Smooth muscle cell of the brain vasculature (primary cell): ENCODE measurements around the gene CBLB.

Experiments used
- DNase-seq: peaks from one replicate; pipeline ENCODE4 v3.0.0-alpha.2; 2012; ENCODE audit warnings: low read depth, low spot score

CBLB gene

DNA sequence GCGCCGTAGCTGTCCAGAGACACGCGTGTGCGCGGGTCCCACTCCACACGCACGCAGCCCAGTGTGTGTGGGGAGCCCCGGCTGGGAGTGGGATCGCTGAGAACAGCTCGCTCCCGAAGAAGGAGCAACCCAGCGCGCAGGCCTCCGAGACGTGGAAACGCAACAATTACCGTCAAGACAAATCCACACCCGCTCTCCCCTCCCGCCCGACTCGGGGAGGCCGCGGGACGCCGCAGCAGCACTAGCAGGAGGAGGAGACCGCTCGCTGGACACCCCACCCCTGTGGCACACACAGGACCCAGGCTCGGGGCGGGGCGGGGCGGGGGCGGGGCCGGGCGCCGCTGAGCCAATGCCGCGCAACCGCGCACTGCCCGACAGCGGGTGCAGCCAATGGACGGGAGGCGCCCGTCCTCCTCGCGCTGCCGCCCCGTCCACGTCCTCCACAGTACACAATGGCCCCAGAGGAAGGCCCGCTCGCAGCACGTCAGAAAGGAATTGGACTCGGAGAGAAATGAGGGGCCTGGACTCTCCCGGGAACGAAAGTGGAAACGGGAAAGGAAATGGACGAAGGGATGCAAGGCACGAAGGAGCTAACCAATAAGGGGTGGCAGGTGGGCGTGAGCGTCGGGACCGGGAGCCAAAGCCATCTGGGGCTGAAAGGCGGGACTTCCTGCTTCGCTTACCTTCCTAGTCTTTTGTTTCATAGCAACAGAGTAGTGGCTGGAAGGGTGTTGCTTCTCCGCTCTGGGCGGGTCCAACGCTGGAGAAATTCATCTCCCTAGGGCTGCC lies at the start of gene CBLB:
CBLB (minus strand) TSS at position 271 of the 789 bp plus-strand sequence. CDS start 1,435 bp downstream, outside the sequence.
- DNase-seq, result peak; percentile 82

DNA sequence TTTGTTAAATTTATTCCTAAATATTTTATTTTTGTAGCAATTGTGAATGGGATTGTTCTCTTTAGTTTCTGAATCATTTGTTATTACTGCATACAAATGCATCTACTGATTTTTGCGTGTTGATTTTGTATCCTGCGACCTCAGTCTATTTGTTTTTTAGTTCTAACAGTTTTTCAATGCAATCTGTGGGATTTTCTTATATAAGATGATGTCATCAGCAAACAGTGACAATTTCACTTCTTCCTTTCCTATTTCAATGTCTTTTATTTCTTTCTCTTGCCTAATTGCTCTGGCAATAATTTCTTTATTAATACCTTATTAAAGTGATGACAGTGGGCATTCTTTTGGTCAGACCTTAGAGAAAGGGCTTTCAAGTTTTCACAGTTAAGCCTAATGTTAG lies 48.0 kb upstream of the CBLB start:
- DNase-seq, result no peak

DNA sequence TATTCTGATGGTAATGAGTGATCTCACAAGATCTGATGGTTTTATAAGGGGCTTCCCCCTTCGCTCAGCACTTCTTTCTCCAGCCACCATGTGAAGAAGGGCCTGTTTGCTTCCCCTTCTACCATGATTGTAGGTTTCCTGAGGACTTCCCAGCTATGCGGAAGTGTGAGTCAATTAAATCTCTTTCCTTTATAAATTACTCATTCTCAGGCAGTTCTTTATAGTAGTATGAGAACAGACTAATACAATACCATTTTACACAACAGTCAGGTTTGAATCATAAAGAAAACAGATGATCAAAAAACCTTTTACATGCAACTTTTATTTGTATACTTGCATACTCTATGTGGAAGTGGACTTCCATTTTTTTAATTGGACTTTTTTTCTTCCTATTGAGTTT lies 46.7 kb upstream of the CBLB start:
- no peak for DNase-seq

DNA sequence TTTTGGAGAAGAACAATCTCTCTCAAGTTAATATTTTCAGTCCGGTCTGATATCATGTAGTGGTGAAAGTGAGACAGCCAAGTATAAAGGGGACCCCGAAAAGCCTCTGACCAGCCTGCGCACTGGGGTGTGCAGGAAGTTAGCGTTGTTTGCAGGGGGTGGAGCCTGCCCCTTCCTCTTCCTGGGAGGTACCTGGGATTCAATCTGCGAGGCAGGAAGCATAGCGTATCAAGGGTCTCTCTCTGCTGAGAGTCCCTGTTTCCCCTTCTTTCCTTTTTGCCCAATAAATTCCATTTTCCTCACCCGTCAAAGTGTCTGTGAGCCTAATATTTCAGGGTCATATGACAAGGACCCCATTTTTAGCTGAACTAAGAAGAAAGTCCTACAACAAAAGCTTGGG lies 44.8 kb upstream of the CBLB start:
- no peak for DNase-seq

DNA sequence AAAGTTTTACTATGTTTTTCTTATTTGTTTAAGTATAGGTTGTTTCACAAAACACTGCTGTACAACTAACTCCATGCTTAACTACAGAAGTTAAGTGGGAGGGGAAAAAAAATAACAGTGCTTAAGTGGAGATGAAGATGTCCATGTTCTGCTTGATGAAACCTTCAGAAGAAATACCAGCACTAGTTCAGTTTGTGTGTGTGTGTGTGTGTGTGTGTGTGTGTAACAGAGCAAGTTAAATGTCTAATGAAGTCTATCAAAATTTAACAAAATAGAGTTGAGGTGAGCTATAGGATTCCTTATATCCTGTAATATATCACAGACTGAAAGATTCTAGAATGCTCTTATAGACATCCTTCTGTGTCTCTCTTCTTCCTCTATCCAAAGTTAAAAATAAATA lies 44.1 kb upstream of the CBLB start:
- no peak for DNase-seq

DNA sequence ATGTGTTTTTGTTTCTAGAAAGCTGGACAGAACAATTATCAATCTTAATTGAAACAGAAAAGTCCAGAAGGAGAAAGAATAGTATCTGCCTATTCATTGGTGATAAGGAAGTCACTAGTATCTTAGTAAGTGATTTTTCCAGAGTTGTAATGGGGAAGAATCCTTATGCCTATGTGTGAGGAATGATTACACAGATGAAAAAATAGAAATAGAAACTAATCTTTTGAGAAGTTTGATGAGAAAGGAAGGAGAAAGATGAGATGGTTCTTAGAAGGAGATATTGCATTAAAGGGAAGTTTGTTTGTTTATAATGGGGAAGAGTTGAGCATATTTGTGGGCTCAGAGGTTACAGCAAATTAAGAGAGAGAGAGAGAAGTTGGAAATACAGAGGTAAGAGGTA lies 42.7 kb upstream of the CBLB start:
- DNase-seq, result no peak

DNA sequence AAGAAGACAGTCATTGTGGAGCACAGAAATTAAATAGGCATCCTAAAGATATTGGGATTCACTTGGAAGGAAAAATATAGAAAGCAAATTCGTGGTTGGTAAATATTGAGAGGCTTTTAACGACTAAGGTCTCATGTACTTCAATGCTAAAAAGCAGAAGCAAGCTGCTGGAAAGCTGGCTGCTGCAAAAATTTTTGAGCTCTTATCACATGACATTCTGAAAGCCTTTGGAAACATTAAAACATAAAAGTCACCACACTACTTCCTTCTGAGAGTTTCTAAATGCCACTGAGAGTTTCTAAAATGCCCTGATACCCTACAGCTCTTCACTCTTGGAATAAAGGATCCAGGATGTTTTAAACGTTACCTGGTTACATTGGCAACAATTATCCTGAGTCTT lies 39.0 kb upstream of the CBLB start:
- no peak for DNase-seq

DNA sequence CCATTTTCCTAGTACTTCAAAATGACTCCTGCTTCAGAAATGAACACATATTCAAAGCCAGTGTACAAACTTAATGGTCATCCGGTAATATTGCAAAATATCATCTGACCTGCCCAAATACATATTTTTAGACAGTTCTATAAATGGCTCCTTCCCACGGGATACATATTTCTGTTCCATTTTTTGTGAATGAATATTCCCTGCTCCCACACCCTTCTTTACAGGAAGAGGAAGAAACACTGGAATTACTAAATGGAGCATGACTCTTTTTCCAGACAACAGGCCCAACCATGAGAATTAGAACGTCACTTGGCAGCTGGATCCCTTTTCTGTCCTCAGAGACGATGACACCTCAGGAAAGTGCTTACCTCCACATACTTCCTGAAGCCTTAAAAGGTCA lies 38.0 kb upstream of the CBLB start:
- no peak for DNase-seq

DNA sequence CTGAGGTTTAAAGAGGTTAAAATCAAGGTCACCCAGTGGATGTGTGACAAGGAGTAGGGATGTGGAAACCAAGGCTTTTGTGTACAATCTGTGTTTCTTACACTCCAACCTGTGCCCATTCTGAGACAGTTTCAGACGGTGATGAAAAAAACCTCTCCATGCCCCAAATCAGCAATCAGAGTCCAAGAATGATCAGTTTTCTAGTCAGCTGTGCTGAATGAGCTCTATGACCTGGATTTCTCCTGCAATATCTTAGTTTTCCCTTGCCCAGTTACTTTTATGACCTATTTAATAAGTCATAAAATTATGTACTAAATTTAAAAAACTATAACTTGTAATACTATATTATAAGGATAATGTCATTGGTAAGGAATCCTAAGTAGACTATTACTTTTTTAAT lies 37.5 kb upstream of the CBLB start:
- no peak for DNase-seq

DNA sequence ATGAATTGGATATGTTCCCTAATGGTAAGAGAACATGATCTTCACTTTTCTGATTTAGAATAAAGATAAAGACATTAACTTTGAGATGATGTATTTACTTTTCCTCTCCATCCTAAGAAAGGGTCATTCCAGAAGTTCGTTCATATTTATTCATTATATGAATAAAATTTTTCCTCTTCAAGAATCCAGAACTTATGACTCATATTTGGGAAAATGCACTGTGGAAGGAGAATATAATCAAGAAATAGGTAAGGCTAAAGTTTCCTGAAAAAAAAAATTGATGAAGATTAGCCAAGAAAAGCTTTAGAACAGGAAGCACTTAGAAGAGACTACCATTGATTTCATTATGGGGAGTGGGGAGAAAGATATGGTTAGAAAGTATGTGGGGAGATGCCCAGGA lies 36.5 kb upstream of the CBLB start:
- DNase-seq, result no peak

DNA sequence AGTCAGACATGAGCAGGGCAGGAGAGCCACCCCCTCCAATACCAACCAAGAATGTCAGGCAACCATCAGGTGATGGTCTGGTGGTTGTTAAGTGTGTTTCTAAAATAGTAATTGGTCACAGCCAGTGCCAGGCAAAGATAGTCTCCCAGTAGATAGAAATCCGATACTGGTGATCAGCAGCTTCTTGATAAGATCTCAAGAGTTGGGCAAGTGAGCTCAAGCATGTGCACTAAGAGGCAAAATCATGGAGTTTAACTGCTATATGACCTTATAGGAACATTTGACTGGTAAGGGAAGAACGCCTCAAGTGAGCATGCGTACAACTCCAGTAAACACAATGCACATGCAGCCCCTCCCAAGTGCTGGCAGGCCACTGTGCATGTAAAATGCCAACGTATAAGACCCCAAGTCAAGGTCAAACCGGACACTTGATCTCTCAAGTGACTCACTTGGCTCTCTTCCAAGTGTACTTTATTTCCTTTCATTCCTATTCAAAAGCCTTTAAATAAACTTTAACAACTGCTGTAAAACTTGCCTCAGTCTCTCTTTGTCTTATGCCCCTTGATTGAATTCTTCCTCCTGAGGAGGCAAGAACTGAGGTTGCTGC lies 36.0 kb upstream of the CBLB start:
- DNase-seq, result no peak

DNA sequence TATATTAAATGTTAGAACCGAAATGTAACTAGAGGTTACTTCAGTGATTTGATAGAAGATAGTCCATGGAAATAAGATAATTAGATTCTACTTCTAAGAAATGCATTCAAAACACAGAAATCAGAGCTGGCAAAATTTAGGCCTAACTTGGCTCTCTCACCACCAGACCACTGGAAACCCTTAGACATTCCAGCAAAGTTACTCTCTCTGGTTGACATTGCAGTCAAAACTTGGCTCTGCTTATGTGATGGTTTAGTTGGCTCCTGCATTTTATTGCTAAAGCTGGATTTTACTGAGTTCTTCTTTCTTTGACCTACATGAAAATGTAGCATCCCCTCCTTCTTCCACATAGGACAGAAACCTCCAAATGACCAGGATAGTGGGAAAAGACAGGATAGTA lies 35.4 kb upstream of the CBLB start:
- DNase-seq, result no peak

DNA sequence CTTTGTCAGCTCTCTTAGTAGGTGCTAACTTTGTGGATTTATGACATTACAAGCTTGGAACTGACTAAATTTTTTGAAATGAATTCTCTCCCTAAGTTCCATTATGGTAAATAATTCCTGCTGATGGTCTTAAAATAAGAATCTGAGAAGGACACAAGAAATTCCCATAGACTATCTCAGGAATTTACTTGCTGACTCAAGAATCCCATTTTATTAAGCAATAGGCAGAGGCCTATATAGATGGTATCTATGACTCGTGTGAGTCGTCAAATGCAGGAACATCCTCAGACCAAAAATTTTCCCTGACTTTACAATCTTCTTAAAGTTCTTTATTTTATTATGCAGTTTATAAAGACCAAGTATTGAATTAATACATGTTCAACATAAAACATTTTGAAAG lies 30.7 kb upstream of the CBLB start:
- no peak for DNase-seq

DNA sequence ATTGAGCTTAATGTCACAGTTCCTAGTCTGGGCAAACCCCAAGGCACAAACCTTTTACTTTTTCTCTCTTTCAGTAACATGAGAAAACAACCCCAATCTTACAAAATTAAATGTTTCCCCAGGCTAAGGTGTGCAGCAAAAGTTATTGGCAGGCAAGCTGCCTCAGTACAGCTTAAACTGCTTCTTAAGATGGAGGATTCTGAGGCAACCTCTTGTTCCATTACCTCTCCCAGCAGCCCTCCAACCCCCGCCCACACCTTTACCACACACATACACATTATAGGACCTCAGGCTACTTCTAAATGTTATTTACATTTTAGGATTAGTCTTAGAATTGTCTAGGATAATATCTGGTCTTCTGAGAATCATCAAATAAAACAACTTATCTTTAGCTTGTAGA lies 22.3 kb upstream of the CBLB start:
- DNase-seq, result no peak

DNA sequence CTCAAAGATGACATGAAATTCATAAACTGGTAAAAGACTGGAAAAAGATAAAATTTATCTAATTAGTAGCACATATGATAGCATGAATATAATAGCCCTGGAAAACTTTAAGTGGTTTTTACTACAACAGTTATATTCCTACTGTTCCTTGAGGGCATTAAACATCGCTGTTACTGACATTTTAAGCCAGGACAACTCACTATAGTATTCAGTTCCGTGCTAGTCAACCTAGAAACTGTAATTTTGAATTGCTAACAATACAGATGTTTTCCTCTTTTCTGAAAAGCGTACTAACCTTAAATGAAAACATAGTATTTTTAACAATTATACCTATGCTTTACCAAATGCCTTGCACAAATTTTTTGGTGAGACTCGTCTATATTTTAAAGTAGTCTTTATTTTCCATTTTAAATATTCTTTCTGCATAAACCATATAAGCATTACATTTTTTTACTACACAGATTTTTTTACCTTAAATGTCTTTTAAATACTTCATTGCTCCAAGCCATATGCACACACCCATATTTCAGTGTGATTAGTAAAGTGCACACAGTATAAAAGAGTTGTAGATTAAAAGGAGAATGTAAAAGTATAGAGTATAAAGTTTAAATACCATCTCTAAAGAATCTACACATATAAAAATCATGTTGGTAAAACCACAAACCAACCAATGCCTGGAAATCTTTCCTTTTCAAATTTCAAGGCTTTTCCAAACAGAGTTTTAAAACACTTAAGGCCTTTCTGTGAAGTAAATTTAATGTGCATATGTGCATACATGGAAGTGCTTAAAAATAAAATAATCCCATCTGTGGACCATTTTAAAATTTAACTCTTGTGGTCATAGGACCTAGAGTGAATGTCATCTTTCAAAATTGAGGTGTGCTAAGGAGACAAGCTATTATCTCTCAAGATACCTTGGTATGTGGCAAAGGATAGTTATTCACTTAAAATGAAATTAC lies 20.1 kb upstream of the CBLB start:
- DNase-seq, result no peak

DNA sequence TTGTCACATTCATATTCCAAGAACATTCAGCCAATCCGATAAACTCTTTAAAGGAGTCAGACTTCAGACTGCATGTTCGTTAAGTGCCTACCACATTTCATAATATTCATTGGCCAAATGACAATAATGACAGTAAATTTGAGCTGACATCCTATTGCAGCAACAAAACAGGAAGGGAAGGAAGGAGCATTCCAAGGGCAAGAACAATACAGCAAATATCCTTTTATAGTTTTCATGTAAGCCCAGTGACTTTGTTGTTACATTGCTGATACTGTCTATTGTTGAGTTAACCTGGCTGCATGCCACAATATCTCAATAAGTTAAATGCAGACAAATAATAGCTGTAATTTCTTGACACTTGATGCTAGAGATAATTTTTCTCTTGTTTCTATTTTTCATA lies 16.4 kb upstream of the CBLB start:
- DNase-seq, result no peak

DNA sequence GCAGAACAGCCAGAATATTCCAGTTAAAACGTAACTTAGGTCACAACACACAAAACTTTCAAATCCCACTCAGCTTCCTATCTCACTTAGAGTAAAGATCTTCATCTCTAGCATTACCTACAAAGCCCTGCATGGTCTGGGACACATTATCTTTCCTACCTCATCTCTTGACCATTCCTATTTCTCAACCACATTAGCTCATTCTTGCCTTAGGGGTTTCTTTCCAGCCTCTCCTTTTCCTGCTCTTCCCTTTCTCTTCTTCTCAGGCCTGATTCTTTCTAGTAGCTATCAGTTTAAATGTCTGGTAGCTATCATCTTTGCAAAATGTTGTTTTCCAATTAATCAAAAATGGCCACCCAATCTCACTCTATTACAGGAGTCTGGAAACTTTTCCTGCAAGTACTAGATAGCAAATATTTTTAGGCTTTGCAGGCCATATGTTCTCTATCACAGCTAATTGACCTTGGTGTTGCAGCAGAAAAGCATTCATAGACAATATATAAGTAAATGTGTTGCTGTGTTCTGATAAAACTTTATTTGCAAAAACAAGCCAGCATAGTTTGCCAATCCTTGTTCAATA lies 15.1 kb upstream of the CBLB start:
- no peak for DNase-seq

DNA sequence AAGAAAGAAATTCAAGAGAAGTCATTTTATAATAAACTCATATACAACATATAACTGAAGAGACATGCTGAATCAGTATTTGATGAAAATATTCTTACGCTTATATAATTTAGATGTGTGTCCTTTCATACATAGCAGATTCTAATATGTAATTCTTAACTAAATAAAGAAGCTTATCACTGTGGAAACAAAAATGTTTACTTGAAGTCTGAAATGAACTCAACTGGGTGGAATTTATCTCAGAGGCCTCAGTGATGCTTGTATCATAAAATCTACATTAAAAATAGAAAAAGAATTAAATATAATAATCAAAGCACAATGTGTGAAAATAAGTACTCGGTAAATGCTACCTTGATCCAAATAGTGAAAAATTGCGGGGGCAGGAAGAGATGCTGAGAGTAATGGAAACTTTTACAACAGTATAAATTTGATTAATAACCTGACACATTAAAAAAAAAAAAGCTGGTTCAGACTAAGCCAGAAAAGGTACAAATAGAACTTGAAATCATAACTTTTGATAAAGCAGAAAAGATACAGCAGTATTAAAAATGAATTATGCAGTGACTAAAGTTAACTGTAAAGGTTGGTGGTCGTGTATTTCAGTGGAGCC lies 12.0 kb upstream of the CBLB start:
- DNase-seq, result no peak

DNA sequence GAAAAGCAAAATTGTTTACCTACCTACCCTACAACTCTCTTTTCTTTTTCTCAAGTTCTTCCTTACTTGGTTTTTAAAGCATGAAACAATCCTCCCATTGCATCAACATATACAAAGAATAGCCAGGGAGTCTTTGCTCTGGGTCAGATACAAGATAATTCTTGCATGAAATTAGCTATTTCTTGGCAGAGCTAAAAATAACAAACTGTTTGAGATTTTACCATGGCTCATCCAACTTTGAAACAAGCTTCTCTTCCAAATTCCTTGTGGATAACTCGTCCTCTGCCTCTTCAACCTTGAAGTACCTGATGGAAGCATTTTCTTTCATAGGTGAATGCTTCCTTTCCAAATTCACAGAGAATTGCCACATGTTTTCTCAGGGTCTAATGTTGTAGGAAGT lies 9.2 kb upstream of the CBLB start:
- DNase-seq, result no peak

DNA sequence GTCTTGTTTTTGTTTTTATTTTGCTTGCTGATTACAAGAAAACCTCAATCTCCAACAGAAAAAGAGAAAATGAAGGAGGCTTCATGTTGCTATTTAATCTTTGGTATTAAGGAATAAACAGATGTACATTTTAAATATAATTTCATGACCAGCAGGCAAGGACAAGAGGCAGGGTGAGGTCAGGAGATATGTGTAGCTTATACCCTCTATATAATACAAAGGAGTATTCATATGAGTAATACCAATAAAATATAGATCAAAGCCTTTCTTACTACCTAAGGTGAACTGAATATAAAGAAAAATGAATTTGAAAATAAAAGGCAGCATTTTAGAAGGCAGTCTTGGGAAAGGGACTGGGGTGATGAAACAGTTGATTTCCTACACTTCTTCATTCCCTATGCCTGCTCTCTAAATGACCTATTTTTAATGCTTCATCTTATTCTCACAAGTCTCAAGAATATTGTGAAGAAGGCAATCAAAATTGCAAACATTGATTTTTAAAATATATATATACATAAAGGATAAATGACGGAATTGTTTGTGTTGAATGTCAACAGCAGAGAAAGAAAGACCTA lies 8.6 kb upstream of the CBLB start:
- no peak for DNase-seq

DNA sequence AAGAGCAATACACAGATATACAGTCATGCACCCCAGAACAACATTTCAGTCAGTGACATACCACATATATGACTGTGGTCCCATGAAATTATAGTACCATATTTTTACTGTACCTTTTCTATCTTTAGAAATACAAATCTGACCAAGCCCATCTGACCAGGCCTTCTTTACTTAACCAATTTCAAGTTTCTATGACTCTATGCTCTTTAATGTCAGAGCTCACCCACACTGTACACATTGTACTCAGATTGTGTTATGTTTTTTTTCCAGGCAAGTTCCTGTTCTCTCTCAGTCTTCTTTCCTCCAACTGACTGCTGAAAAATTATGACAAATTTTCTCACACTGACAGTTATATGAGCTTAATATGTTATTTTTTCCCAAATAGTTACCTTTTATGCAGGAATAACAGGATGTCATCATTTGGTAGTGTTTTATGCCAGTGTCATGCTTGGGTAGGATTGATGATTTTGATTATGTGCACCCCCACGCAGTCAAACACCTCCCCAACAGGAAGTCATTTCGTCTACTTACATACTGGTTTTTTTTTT lies 8.0 kb upstream of the CBLB start:
- DNase-seq, result no peak
